Left lung (tissue), 10 donors: ENCODE results near the gene RNF113A. TPM values are rescaled to one million over a fixed set of nuclear protein-coding genes. Genes with fewer than 3 reads are reported as not detected.

Experiments
- ATAC-seq: fragments of 200-7000 bp; cut with Tn5 transposase; one replicate; pipeline ENCODE4 v1.9.1; 2020; ENCODE audit warnings: moderate library complexity
- DNase-seq, 4 donors: peaks; one replicate each; pipeline ENCODE4 v3.0.0-alpha.2; 2013 to 2020
- H3K27ac ChIP-seq, 2 donors: fragments of 200-600 bp; sonication (generic) in 1 of 2; one replicate each; pipeline versions ENCODE4 v1.5.0 to v1.8.0; 2020 to 2021
- H3K27me3 ChIP-seq, 2 donors: fragments of 200-600 bp; sonication (generic) in 1 of 2; one replicate each; pipeline versions ENCODE4 v1.5.0 to v1.8.0; 2020 to 2021
- H3K36me3 ChIP-seq, 2 donors: fragments of 200-600 bp; sonication (generic) in 1 of 2; one replicate each; pipeline versions ENCODE4 v1.5.0 to v1.8.0; 2020 to 2021
- H3K4me1 ChIP-seq, 2 donors: fragments of 200-600 bp; one replicate each; pipeline ENCODE4 v1.8.0; 2021
- H3K4me3 ChIP-seq, 2 donors: fragments of 200-600 bp; sonication (generic) in 1 of 2; one replicate each; pipeline versions ENCODE4 v1.5.0 to v1.8.0; 2020 to 2021; ENCODE audit warnings: mild to moderate bottlenecking in 1 of 2
- H3K9me3 ChIP-seq, 2 donors: fragments of 200-600 bp; sonication (generic) in 1 of 2; one replicate each; pipeline versions ENCODE4 v1.5.0 to v1.8.0; 2020 to 2021
- intact Hi-C, 2 donors: fragments of 100-400 bp; cut with DNase I; formaldehyde crosslinking; loops; one replicate each; pipeline versions ENCODE4 v1.11.2 to v1.14.2; 2022
- polyA plus RNA-seq, 6 donors: library from polyadenylated mRNA; unstranded; fragments of 120-200 nt; gene quantifications; one replicate each; pipeline ENCODE4 v1.2.1, GENCODE V29; 2013; ENCODE audit not compliant: insufficient read length in 6 of 6
- total RNA-seq, 2 donors: library from RNA; stranded (reverse); fragmentation: NEBNext Ultra II Directional; extraction: Animal tissue kit (Norgen Biotek cat#: 25700); gene quantifications; one replicate each; pipeline ENCODE4 v1.2.1, GENCODE V29; 2021
- TF ChIP-seq, protein P1 (sequence below), 2 donors: fragments of 200-600 bp; sonication (generic) in 1 of 2; IDR thresholded peaks; one replicate each; pipeline versions ENCODE4 v1.5.0 to v1.8.0; 2021; ENCODE audit warnings: antibody characterized with exemption in 2 of 2
- donor health status: DM: no; HTN: yes; CAD: no.
- donor health status: DM: no; HTN: no; CAD: no.

RNF113A gene
- total and polyA plus RNA-seq, 8 donors, result 10.2 to 13.3 (median 11.3) TPM

GRCh38 chrX:119870626-119871131, 854 bp downstream of the RNF113A start:
- peak overlapping the region; percentile 39 to 65 for H3K4me3 ChIP-seq
- TF ChIP-seq, protein P1, sequence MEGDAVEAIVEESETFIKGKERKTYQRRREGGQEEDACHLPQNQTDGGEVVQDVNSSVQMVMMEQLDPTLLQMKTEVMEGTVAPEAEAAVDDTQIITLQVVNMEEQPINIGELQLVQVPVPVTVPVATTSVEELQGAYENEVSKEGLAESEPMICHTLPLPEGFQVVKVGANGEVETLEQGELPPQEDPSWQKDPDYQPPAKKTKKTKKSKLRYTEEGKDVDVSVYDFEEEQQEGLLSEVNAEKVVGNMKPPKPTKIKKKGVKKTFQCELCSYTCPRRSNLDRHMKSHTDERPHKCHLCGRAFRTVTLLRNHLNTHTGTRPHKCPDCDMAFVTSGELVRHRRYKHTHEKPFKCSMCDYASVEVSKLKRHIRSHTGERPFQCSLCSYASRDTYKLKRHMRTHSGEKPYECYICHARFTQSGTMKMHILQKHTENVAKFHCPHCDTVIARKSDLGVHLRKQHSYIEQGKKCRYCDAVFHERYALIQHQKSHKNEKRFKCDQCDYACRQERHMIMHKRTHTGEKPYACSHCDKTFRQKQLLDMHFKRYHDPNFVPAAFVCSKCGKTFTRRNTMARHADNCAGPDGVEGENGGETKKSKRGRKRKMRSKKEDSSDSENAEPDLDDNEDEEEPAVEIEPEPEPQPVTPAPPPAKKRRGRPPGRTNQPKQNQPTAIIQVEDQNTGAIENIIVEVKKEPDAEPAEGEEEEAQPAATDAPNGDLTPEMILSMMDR (IDR thresholded peaks at IDR 0.05), result no peak
- ATAC-seq, result peak; percentile 46
- DNase-seq, result peak in 3 of 4 donors; percentile 17 to 38 (median 21)
- intact Hi-C loops, result no loop called here
- peaks cover 0 to 5% of the 10 kb centered on the region in 2 donors for H3K36me3 ChIP-seq
- no peaks in the 10 kb centered on the region for H3K27me3 ChIP-seq
- H3K9me3 ChIP-seq, result no peaks in the 10 kb centered on the region
- peak overlapping the region; percentile 90 to 95 for H3K27ac ChIP-seq
- peaks cover 0 to 19% of the 10 kb centered on the region in 2 donors for H3K4me1 ChIP-seq

DNA sequence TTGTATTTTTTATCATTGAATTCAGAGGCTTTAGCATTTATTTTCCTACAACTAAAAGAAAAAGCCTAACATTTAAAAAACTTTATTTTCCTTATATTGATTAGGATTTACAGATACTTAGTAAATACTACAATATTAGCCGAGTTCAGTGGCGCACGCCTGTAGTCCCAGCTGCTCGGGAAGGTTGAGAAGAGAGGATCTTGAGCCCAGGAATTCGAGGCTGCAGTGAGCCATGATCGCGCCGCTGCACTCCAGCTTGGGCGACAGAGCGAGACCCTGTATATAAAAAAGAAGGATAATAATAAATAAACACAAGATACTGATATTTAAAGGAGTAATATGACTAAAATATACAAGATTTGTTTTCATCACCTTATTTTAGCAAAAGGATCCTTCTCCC, 18.1 kb downstream of the RNF113A start:
- Histone ChIP-seq H3K27me3 (no peaks in the 10 kb centered on the region), H3K36me3 (peaks cover 0 to 6% of the 10 kb centered on the region in 2 donors), H3K27ac (peak overlapping the region; percentile 77 to 86), H3K4me1 (peaks cover 0 to 5% of the 10 kb centered on the region in 2 donors), H3K9me3 (no peaks in the 10 kb centered on the region), H3K4me3 (peak overlapping the region; percentile 2 to 69)
- intact Hi-C loops, result no loop called here
- ATAC-seq, result peak; percentile 31
- TF ChIP-seq, protein P1 (IDR thresholded peaks at IDR 0.05), result no peak
- DNase-seq, result no peak

DNA sequence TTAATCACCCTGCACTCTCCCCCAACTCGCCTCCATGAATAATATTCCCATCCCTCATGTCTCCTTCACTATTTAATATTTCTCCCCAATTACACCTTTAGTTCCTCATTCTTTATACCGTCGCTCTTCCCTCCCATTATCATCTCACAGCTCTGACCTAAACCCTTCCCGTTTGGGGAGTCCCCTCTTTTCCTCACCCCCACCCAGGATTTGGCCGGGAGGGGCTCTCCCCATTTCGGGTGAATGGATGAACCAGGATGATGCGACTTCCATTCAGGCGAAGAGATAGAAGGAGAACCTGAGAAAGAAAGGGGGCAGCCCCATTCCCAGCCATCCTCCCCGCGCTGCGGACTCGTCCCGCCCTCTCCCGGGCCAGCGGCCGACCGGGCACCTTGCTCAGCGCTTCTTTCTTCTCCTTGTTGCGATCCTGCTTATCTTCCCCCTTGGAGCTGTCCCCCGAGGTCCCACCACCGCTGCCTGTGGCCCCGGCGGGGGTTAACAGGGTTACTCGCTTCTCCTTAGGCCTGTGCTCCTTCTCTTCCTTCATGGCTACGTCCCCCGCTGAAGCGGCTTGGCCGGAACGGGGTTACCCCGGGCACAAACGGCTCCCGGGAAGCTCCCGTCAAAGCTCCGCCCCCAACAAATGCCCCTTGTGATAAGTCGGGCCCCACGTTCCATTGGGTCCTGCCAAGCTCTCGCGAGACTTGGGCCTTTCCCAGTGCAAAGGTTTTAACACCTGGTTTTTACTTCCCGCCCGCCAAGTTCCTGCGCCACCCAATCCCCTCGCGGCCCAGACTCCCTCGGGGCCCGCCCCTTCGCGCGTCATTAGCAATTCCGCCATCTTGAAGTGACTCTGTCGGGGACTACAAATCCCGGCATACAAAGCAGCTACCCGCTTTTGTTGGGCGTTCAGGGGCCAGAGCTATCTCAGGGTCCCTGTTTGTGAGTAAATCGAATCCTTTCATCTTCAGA, 18.9 kb downstream of the RNF113A start, which contains the start of gene UPF3B:
Gene UPF3B, minus strand, starts transcription at position 582 of the 972 bp plus-strand sequence. Its CDS starts 35 bp downstream, at position 547.
- DNase-seq, result peak; percentile 89 to 97 (median 96)
- Histone ChIP-seq H3K36me3 (peaks cover 0 to 6% of the 10 kb centered on the region in 2 donors), H3K4me1 (peaks cover 0 to 5% of the 10 kb centered on the region in 2 donors), H3K4me3 (peak within 1 kb of the TSS; percentile 55 to 69), H3K27ac (peak within 1 kb of the TSS; percentile 81 to 86), H3K27me3 (no peaks in the 10 kb centered on the region), H3K9me3 (no peaks in the 10 kb centered on the region)
- ATAC-seq, result peak; percentile 98
- intact Hi-C loops, result no loop called here
- TF ChIP-seq, protein P1 (IDR thresholded peaks at IDR 0.05), result no peak

GRCh38 chrX:119833905-119834304, 37.6 kb downstream of the RNF113A start:
- H3K4me3 ChIP-seq, result no peak overlapping the region
- H3K36me3 ChIP-seq, result peaks cover 0 to 82% of the 10 kb centered on the region in 2 donors
- intact Hi-C loops, result no loop called here
- TF ChIP-seq, protein P1 (IDR thresholded peaks at IDR 0.05), result no peak
- ATAC-seq (no peak), DNase-seq (no peak)
- H3K27me3 ChIP-seq, result no peaks in the 10 kb centered on the region
- H3K27ac ChIP-seq, result no peak overlapping the region
- H3K9me3 ChIP-seq, result no peaks in the 10 kb centered on the region
- H3K4me1 ChIP-seq, result no peaks in the 10 kb centered on the region

DNA sequence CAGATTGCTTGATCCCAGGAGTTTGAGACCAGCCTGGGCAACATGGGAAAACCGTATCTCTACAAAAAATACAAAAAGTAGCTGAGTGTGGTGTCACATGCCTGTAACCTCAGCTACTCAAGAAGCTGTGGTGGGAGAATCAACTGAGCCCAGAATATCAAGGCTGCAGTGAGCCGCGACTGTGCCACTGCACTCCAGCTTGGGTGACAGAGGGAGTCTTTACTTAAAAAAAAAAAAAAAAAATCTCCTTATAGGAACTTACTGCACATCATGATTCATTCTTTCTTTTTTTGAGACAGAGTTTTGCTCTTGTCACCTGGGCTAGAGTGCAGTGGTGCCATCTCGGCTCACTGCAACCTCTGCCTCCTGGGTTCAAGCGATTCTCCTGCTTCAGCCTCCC, 43.1 kb downstream of the RNF113A start:
- no peaks in the 10 kb centered on the region for H3K27me3 ChIP-seq

More for the DNA sequence above, 43.1 kb downstream of the RNF113A start:
- ATAC-seq (no peak), DNase-seq (no peak)
- H3K4me3 ChIP-seq, result no peak overlapping the region
- TF ChIP-seq, protein P1 (IDR thresholded peaks at IDR 0.05), result no peak
- no peaks in the 10 kb centered on the region for H3K4me1 ChIP-seq
- no peaks in the 10 kb centered on the region for H3K9me3 ChIP-seq
- peaks cover 0 to 32% of the 10 kb centered on the region in 2 donors for H3K36me3 ChIP-seq
- intact Hi-C loops, result no loop called here
- H3K27ac ChIP-seq, result no peak overlapping the region
